Neural cell (in vitro differentiated cells): Measurements from ENCODE around the gene ACTN4.

Experiments
- CTCF ChIP-seq: fragments of 450-650 bp; IDR thresholded peaks from 2 replicates; pipeline ENCODE4 v1.5.1; 2014; ENCODE audit warnings: antibody characterized with exemption, mild to moderate bottlenecking, moderate library complexity; ENCODE audit not compliant: poor library complexity, severe bottlenecking
- EZH2 ChIP-seq: fragments of 200-600, 300-800 bp; shearing (Covaris generic), sonication (generic); IDR thresholded peaks from 2 replicates; pipeline ENCODE4 v1.6.1; 2014; ENCODE audit warnings: antibody characterized with exemption, low read length, borderline replicate concordance, mild to moderate bottlenecking; ENCODE audit not compliant: insufficient read depth, poor library complexity, severe bottlenecking
- MXI1 ChIP-seq: fragments of 450-650 bp; conservative IDR thresholded peaks from 2 replicates; pipeline ENCODE4 v1.6.1; 2014; ENCODE audit warnings: antibody characterized with exemption, mild to moderate bottlenecking; ENCODE audit not compliant: poor library complexity, severe bottlenecking
- POLR2AphosphoS5 ChIP-seq: IDR thresholded peaks from 2 replicates; pipeline ENCODE4 v1.6.1; 2012
- SMC3 ChIP-seq: fragments of 450-650 bp; conservative IDR thresholded peaks from 2 replicates; pipeline ENCODE4 v1.6.1; 2014; ENCODE audit warnings: antibody characterized with exemption, mild to moderate bottlenecking, moderate library complexity; ENCODE audit not compliant: poor library complexity
- TAF1 ChIP-seq: IDR thresholded peaks from 2 replicates; pipeline ENCODE4 v1.6.1; 2012; ENCODE audit warnings: low read depth

- TF ChIP-seq CTCF: no peak
- no peak for TF ChIP-seq POLR2AphosphoS5
- no peak for TF ChIP-seq SMC3
- no peak for TF ChIP-seq TAF1
- TF ChIP-seq MXI1: no peak
- no peak for TF ChIP-seq EZH2
These were observed 31.5 kb downstream of the ACTN4 start for GRCh38 chr19:38678891-38679494.
